Transverse colon (tissue), 4 donors: ENCODE results near the gene GRPEL1. TPM values are rescaled to one million over a fixed set of nuclear protein-coding genes. Genes with fewer than 3 reads are reported as not detected.
"Not testable (repeated sequence)": the region's sequence is repeated elsewhere in the genome, so short reads cannot be mapped to it uniquely, and the experiment has no call there.

Experiments used
- DNase-seq: peaks from one replicate; pipeline ENCODE4 v3.0.0-alpha.2; 2019
- H3K27ac ChIP-seq, 4 donors: fragments of 200-600 bp; sonication (generic); 2 replicates each; pipeline ENCODE4 v1.5.1; 2016 to 2018; ENCODE audit warnings: inconsistent platforms in 4 of 4
- H3K27me3 ChIP-seq: fragments of 200-600 bp; sonication (generic); 2 replicates; pipeline ENCODE4 v1.5.1; 2017; ENCODE audit warnings: inconsistent platforms
- H3K36me3 ChIP-seq, 4 donors: fragments of 200-600 bp; sonication (generic); 2 replicates each; pipeline ENCODE4 v1.5.1; 2017 to 2019; ENCODE audit warnings: inconsistent platforms in 4 of 4
- H3K4me1 ChIP-seq, 4 donors: fragments of 200-600 bp; sonication (generic); 2 replicates each; pipeline ENCODE4 v1.5.1; 2017 to 2020; ENCODE audit warnings: inconsistent platforms in 4 of 4
- H3K4me3 ChIP-seq, 4 donors: fragments of 200-600 bp; sonication (generic); 1 replicate in 1 of 4; 2 replicates in 3 of 4; pipeline versions ENCODE4 v1.5.1 to v1.6.1; 2017 to 2019; ENCODE audit warnings: inconsistent platforms in 4 of 4
- H3K9me3 ChIP-seq, 2 donors: fragments of 200-600 bp; sonication (generic); 2 replicates each; pipeline ENCODE4 v1.5.1; 2017 to 2019; ENCODE audit warnings: inconsistent platforms in 2 of 2
- EP300 ChIP-seq: sonication (generic); formaldehyde crosslinking; IDR thresholded peaks from one replicate; pipeline ENCODE4 v1.6.1; 2017; ENCODE audit warnings: antibody characterized with exemption, low read depth
- POLR2A ChIP-seq: fragments of 450-650 bp; IDR thresholded peaks from one replicate; pipeline ENCODE4 v1.6.1; 2016; ENCODE audit warnings: antibody characterized with exemption, mild to moderate bottlenecking, moderate library complexity
- POLR2AphosphoS5 ChIP-seq, 3 donors: sonication (generic); formaldehyde crosslinking; IDR thresholded peaks; one replicate each; pipeline ENCODE4 v1.6.1; 2016; ENCODE audit warnings: antibody characterized with exemption in 3 of 3
- WGBS, 2 donors: methylation state at CpG; one replicate each; pipeline ENCODE4 v1.1.5; 2018; ENCODE audit warnings: low coverage in 1 of 2; 5-methylcytosine and 5-hydroxymethylcytosine counted together
- in situ Hi-C, 4 donors: fragments of 200-750 bp; cut with MboI; loops; one replicate each; pipeline versions ENCODE4 v1.15.0 to v1.15.1; 2017; ENCODE audit warnings: low sequenced_read_pairs in 3 of 4, low pct_ligation_motif_present in 1 of 4, low pct_unique_long_range_greater_than_20kb in 1 of 4
- intact Hi-C: fragments of 100-400 bp; cut with DNase I; formaldehyde crosslinking; loops from one replicate; pipeline ENCODE4 v1.15.1; 2023; ENCODE audit warnings: low total_unique reads
- total RNA-seq, 4 donors: library from RNA; depleted of rRNA; stranded (reverse); fragments of >200 nt; gene quantifications; one replicate each; pipeline ENCODE4 v1.1.0, GENCODE V29; 2016
- TF ChIP-seq, protein P1 (sequence below), 5 experiments: fragments of 200-600 bp in 3 of 5; fragments of 450-650 bp in 2 of 5; sonication (generic) in 3 of 5; IDR thresholded peaks; 1 replicate in 2 of 5; 2 replicates in 3 of 5; pipeline ENCODE4 v1.5.1; 2016 to 2017; ENCODE audit warnings: antibody characterized with exemption in 5 of 5, inconsistent platforms in 3 of 5, mild to moderate bottlenecking in 2 of 5, moderate library complexity in 1 of 5

GRPEL1 gene
- total RNA-seq, 4 donors from 2014 or later = 1.1 to 22.0 (median 12.5) TPM

DNA sequence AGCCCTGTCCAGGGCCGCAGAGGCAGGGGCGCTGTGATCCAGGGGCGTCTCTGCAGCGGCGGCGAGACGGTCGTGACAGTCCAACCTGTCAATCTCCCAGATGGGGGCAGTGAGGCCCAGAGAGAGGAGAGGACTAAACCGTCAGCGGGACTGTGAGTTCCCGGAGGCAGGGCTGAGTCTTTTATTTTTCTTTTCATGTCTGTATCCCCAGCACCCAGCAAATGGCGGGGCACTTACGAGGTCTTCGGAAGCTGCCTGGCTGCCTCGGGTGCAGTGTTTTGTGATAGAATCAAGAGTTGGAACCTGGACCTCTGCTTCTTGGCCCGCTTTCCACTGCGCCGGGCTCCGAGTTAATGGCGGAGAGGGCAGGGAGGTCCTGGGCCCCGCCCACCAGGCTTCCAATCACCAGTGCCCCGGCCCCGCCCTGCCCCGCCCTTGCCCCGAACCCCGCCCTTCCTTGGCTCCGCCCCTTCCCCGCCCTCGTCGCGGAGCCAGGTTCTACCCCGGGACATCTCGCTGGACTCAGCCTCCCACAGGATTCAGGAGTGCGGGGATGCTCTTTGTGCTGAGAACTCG is 35.3 kb upstream of the GRPEL1 start:
- TF ChIP-seq POLR2AphosphoS5 (IDR thresholded peaks at IDR 0.05) (peak; percentile 60 to 78 (median 70)), EP300 (no peak), POLR2A (peak; percentile 72)
- TF ChIP-seq, protein P1, sequence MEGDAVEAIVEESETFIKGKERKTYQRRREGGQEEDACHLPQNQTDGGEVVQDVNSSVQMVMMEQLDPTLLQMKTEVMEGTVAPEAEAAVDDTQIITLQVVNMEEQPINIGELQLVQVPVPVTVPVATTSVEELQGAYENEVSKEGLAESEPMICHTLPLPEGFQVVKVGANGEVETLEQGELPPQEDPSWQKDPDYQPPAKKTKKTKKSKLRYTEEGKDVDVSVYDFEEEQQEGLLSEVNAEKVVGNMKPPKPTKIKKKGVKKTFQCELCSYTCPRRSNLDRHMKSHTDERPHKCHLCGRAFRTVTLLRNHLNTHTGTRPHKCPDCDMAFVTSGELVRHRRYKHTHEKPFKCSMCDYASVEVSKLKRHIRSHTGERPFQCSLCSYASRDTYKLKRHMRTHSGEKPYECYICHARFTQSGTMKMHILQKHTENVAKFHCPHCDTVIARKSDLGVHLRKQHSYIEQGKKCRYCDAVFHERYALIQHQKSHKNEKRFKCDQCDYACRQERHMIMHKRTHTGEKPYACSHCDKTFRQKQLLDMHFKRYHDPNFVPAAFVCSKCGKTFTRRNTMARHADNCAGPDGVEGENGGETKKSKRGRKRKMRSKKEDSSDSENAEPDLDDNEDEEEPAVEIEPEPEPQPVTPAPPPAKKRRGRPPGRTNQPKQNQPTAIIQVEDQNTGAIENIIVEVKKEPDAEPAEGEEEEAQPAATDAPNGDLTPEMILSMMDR (IDR thresholded peaks at IDR 0.05) = no peak
- in situ Hi-C loops = no loop called here
- Histone ChIP-seq H3K36me3 (no peaks in the 10 kb centered on the region), H3K4me1 (peaks cover 11 to 26% (median 25%) of the 10 kb centered on the region in 4 donors), H3K4me3 (peak overlapping the region; percentile 24 to 61 (median 54)), H3K27ac (peak overlapping the region; percentile 81 to 91 (median 84)), H3K27me3 (no peaks in the 10 kb centered on the region), H3K9me3 (no peaks in the 10 kb centered on the region)
- WGBS, 2 donors = 4% methylated on average over 18 of the region's 35 CpGs; no CpG with 5 or more reads in 1 of the 2 donors
- intact Hi-C loops = no loop called here
- DNase-seq = peak; percentile 93

GRCh38 chr4:7102516-7102909 is 34.6 kb upstream of the GRPEL1 start:
- intact Hi-C loops, H3K27me3 ChIP-seq, in situ Hi-C loops, H3K36me3 ChIP-seq, DNase-seq, H3K9me3 ChIP-seq: not testable (repeated sequence)
- 44 to 59% methylated on average over 3 to 12 of the region's 12 CpGs for WGBS, 2 donors
- Histone ChIP-seq H3K27ac (peak overlapping the region; percentile 81 to 91 (median 84)), H3K4me3 (peak overlapping the region; percentile 24 to 61 (median 54)), H3K4me1 (peaks cover 11 to 26% (median 25%) of the 10 kb centered on the region in 4 donors)

- H3K27me3 ChIP-seq = no peaks in the 10 kb centered on the region
- H3K9me3 ChIP-seq = no peaks in the 10 kb centered on the region
- intact Hi-C loops (no loop called here), in situ Hi-C loops (no loop called here)
- peaks cover 11 to 26% (median 25%) of the 10 kb centered on the region in 4 donors for H3K4me1 ChIP-seq
- no peaks in the 10 kb centered on the region for H3K36me3 ChIP-seq
- peak overlapping the region in 3 of 4 donors; percentile 51 to 61 (median 56) for H3K4me3 ChIP-seq
- peak; percentile 80 for DNase-seq
- peak overlapping the region; percentile 81 to 91 (median 84) for H3K27ac ChIP-seq
- TF ChIP-seq, protein P1 (IDR thresholded peaks at IDR 0.05) = peak; percentile 65 to 79 (median 76)
- TF ChIP-seq POLR2AphosphoS5 (IDR thresholded peaks at IDR 0.05) = peak in 1 of 3 donors; percentile 17
- no peak for TF ChIP-seq EP300
- no peak for TF ChIP-seq POLR2A
- WGBS, 2 donors = 3 to 22% methylated on average over 6 to 23 of the region's 24 CpGs
These were observed 34.0 kb upstream of the GRPEL1 start for GRCh38 chr4:7101692-7102515.

- H3K27me3 ChIP-seq = peaks cover 7% of the 10 kb centered on the region
- no peaks in the 10 kb centered on the region for H3K4me1 ChIP-seq
- in situ Hi-C loops = no loop called here
- no peak for TF ChIP-seq EP300
- TF ChIP-seq POLR2A = no peak
- H3K9me3 ChIP-seq = no peaks in the 10 kb centered on the region
- 87 to 93% methylated on average over 7 of the region's 7 CpGs for WGBS, 2 donors
- DNase-seq = no peak
- H3K36me3 ChIP-seq = no peaks in the 10 kb centered on the region
- intact Hi-C loops = no loop called here
- H3K4me3 ChIP-seq = no peak overlapping the region
- no peak overlapping the region for H3K27ac ChIP-seq
These were observed 28.4 kb upstream of the GRPEL1 start for GRCh38 chr4:7096236-7096635.

GRCh38 chr4:7095611-7096155 is 27.8 kb upstream of the GRPEL1 start:
- TF ChIP-seq EP300 (no peak), POLR2A (no peak), POLR2AphosphoS5 (IDR thresholded peaks at IDR 0.05) (no peak)
- TF ChIP-seq, protein P1 (IDR thresholded peaks at IDR 0.05) = no peak
- H3K27me3 ChIP-seq = peaks cover 7% of the 10 kb centered on the region
- in situ Hi-C loops (no loop called here), intact Hi-C loops (no loop called here)
- H3K4me1 ChIP-seq = no peaks in the 10 kb centered on the region
- no peak for DNase-seq
- H3K9me3 ChIP-seq = no peaks in the 10 kb centered on the region
- no peaks in the 10 kb centered on the region for H3K36me3 ChIP-seq
- no peak overlapping the region for H3K27ac ChIP-seq
- WGBS, 2 donors = 88 to 100% methylated on average over 1 to 16 of the region's 16 CpGs
- H3K4me3 ChIP-seq = no peak overlapping the region
